ENCODE results near the gene PABPN1. TPM values are rescaled to one million over a fixed set of nuclear protein-coding genes. Genes with fewer than 3 reads are reported as not detected.

PABPN1 gene
- total and polyA plus RNA-seq, 9 of the 15 experiments (the other 6 are each of a cell fraction or from before 2014, with no cell fraction given) = 32.6 to 388 (median 178) TPM

DNA sequence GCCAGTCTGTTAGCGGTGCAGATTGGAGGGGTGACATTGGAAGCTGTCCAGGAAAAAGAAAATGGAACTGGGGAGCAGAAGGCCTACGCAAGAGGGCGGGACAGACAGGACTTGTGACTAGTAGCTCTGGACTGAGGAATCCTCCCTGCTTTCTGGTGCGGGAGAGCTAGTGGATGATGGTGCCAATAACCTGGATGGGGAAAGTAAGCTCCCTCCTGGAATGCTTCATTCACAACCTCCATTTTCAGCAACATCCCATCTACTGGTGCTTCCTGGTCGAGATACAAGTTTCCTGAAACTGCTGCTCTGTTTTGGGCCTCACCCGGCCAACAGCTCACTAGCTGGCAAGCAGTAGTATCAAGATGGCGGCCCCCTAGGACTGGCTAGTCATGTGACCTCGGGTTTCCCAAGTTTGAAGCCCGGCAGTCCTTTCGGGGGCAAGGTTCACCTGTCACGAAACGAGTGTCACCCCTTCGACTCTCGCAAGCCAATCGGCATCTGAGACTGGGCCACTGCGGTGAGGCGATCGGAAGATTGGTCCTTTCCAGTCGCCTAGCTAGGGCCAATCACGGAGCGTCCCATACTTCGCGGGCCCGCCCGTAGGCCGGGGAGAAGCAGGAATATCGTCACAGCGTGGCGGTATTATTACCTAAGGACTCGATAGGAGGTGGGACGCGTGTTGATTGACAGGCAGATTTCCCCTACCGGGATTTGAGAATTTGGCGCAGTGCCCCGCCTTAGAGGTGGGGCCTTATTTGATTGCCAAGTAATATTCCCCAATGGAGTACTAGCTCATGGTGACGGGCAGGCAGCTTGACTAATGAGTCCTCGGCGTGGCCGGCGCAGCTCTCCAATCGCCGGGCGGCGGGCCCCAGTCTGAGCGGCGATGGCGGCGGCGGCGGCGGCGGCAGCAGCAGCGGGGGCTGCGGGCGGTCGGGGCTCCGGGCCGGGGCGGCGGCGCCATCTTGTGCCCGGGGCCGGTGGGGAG lies at the start of gene PABPN1 (continued):
- TF ChIP-seq, protein P1, sequence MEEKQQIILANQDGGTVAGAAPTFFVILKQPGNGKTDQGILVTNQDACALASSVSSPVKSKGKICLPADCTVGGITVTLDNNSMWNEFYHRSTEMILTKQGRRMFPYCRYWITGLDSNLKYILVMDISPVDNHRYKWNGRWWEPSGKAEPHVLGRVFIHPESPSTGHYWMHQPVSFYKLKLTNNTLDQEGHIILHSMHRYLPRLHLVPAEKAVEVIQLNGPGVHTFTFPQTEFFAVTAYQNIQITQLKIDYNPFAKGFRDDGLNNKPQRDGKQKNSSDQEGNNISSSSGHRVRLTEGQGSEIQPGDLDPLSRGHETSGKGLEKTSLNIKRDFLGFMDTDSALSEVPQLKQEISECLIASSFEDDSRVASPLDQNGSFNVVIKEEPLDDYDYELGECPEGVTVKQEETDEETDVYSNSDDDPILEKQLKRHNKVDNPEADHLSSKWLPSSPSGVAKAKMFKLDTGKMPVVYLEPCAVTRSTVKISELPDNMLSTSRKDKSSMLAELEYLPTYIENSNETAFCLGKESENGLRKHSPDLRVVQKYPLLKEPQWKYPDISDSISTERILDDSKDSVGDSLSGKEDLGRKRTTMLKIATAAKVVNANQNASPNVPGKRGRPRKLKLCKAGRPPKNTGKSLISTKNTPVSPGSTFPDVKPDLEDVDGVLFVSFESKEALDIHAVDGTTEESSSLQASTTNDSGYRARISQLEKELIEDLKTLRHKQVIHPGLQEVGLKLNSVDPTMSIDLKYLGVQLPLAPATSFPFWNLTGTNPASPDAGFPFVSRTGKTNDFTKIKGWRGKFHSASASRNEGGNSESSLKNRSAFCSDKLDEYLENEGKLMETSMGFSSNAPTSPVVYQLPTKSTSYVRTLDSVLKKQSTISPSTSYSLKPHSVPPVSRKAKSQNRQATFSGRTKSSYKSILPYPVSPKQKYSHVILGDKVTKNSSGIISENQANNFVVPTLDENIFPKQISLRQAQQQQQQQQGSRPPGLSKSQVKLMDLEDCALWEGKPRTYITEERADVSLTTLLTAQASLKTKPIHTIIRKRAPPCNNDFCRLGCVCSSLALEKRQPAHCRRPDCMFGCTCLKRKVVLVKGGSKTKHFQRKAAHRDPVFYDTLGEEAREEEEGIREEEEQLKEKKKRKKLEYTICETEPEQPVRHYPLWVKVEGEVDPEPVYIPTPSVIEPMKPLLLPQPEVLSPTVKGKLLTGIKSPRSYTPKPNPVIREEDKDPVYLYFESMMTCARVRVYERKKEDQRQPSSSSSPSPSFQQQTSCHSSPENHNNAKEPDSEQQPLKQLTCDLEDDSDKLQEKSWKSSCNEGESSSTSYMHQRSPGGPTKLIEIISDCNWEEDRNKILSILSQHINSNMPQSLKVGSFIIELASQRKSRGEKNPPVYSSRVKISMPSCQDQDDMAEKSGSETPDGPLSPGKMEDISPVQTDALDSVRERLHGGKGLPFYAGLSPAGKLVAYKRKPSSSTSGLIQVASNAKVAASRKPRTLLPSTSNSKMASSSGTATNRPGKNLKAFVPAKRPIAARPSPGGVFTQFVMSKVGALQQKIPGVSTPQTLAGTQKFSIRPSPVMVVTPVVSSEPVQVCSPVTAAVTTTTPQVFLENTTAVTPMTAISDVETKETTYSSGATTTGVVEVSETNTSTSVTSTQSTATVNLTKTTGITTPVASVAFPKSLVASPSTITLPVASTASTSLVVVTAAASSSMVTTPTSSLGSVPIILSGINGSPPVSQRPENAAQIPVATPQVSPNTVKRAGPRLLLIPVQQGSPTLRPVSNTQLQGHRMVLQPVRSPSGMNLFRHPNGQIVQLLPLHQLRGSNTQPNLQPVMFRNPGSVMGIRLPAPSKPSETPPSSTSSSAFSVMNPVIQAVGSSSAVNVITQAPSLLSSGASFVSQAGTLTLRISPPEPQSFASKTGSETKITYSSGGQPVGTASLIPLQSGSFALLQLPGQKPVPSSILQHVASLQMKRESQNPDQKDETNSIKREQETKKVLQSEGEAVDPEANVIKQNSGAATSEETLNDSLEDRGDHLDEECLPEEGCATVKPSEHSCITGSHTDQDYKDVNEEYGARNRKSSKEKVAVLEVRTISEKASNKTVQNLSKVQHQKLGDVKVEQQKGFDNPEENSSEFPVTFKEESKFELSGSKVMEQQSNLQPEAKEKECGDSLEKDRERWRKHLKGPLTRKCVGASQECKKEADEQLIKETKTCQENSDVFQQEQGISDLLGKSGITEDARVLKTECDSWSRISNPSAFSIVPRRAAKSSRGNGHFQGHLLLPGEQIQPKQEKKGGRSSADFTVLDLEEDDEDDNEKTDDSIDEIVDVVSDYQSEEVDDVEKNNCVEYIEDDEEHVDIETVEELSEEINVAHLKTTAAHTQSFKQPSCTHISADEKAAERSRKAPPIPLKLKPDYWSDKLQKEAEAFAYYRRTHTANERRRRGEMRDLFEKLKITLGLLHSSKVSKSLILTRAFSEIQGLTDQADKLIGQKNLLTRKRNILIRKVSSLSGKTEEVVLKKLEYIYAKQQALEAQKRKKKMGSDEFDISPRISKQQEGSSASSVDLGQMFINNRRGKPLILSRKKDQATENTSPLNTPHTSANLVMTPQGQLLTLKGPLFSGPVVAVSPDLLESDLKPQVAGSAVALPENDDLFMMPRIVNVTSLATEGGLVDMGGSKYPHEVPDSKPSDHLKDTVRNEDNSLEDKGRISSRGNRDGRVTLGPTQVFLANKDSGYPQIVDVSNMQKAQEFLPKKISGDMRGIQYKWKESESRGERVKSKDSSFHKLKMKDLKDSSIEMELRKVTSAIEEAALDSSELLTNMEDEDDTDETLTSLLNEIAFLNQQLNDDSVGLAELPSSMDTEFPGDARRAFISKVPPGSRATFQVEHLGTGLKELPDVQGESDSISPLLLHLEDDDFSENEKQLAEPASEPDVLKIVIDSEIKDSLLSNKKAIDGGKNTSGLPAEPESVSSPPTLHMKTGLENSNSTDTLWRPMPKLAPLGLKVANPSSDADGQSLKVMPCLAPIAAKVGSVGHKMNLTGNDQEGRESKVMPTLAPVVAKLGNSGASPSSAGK (IDR thresholded peaks at IDR 0.05) = peak; percentile 81
- TF ChIP-seq CHCHD3 (CRISPR knock-in tag; IDR thresholded peaks at IDR 0.05) = no peak
- no peak for TF ChIP-seq ZBTB8A (IDR thresholded peaks at IDR 0.05; ENCODE audit: partially characterized antibody)
- TF ChIP-seq NR2F6 (CRISPR knock-in tag; IDR thresholded peaks at IDR 0.05) = no peak
- TF ChIP-seq ILK (tag; IDR thresholded peaks at IDR 0.05; ENCODE audit: borderline replicate concordance, low read depth) = no peak
- no peak for TF ChIP-seq YBX1 (IDR thresholded peaks at IDR 0.05)
- TF ChIP-seq TFAM (CRISPR knock-in tag; conservative IDR thresholded peaks at IDR 0.05) = no peak
- no peak for TF ChIP-seq ADNP (tag; IDR thresholded peaks at IDR 0.05)
- TF ChIP-seq PTRF (tag; IDR thresholded peaks at IDR 0.05) = no peak; the same call in 1 of the 2 replicates
- peak; percentile 87; the same call in 1 of the 2 replicates for TF ChIP-seq ERF (CRISPR knock-in tag; IDR thresholded peaks at IDR 0.05)
- TF ChIP-seq SAFB2 (IDR thresholded peaks at IDR 0.05; ENCODE audit: borderline replicate concordance, low read depth, low read length, severe bottlenecking) = no peak
- peak; percentile 14; the same call in 1 of the 2 replicates for TF ChIP-seq MAFK (IDR thresholded peaks at IDR 0.05; ENCODE audit: low read length)
- no peak for TF ChIP-seq HDAC8 (tag; IDR thresholded peaks at IDR 0.05)
- TF ChIP-seq, protein P2, sequence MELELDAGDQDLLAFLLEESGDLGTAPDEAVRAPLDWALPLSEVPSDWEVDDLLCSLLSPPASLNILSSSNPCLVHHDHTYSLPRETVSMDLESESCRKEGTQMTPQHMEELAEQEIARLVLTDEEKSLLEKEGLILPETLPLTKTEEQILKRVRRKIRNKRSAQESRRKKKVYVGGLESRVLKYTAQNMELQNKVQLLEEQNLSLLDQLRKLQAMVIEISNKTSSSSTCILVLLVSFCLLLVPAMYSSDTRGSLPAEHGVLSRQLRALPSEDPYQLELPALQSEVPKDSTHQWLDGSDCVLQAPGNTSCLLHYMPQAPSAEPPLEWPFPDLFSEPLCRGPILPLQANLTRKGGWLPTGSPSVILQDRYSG (tag; conservative IDR thresholded peaks at IDR 0.05; ENCODE audit: low read depth) = 0 out of 2 replicates have a peak, but pooled peaks have one; percentile 51
- TF ChIP-seq STAG1 (CRISPR knock-in tag; IDR thresholded peaks at IDR 0.05; ENCODE audit: borderline replicate concordance) = no peak

Data from K562 (cell line).